Kidney glomerular epithelial cell (primary cell): ENCODE results near the gene LINGO4.

Experiments
- DNase-seq: peaks from one replicate; lab custom pipeline; 2025; lab: John Stamatoyannopoulos, UW

LINGO4 gene, protein sequence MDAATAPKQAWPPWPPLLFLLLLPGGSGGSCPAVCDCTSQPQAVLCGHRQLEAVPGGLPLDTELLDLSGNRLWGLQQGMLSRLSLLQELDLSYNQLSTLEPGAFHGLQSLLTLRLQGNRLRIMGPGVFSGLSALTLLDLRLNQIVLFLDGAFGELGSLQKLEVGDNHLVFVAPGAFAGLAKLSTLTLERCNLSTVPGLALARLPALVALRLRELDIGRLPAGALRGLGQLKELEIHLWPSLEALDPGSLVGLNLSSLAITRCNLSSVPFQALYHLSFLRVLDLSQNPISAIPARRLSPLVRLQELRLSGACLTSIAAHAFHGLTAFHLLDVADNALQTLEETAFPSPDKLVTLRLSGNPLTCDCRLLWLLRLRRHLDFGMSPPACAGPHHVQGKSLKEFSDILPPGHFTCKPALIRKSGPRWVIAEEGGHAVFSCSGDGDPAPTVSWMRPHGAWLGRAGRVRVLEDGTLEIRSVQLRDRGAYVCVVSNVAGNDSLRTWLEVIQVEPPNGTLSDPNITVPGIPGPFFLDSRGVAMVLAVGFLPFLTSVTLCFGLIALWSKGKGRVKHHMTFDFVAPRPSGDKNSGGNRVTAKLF

DNA sequence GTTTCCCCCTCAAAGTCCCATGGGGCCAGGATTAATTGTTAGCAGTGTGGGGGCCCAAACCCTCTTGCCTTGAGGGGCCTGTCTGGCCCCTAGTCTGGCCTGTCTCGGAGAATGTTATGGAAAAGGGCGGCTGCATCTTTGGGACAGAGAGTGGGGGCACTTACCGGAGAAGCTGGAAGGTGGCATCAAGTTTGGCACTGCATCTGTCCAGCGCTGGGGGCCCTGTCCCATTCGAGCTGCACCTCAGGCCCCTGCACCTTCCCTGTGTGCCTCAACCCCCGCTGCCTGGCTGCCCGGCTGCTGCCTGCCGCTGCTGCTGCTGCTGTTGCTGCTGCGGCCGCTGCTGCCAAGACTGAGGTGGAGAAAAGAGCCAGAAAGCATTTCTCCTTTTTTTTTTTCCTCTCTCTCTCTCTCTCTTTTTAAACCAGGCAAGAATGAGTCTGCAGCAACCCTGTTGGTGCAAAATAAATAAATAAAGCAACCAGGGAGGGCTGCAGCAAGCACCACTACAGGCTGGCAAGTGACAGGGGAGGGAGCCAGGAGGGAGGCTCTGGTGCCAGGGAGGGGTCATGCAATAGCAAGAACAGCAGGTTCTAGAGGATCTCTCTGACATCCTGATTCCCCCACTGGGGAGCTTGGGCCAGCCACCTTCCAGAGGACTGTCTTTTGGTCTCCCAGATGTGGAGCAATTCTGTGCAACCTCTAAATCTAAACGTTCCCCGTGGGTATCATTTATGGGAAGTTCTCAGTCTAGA, at the start of gene LINGO4:
Gene LINGO4 (minus strand): TSS at position 354 of the 755 bp plus-strand sequence. CDS start 2,715 bp downstream, outside the sequence.
- no peak for DNase-seq

DNA sequence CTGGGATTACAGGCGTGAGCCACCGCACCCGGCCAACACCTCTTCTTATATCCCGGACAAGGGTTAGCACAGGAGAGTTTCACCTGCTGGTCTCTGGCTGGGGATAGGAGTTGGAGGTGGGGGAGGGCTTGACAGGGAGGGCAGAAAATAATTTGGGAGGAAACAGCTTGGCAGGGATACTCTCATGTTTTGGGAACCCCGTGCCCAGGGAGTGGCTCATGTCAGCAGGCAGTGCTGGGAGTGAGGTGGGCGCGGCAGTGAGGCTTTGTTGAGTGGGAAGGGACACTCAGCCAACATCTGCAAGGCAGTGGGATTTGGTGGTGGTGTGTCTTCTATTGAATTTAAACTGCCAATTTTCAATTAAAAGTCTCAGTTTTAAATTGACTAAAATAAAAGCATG, 49.4 kb upstream of the LINGO4 start:
- no peak for DNase-seq

DNA sequence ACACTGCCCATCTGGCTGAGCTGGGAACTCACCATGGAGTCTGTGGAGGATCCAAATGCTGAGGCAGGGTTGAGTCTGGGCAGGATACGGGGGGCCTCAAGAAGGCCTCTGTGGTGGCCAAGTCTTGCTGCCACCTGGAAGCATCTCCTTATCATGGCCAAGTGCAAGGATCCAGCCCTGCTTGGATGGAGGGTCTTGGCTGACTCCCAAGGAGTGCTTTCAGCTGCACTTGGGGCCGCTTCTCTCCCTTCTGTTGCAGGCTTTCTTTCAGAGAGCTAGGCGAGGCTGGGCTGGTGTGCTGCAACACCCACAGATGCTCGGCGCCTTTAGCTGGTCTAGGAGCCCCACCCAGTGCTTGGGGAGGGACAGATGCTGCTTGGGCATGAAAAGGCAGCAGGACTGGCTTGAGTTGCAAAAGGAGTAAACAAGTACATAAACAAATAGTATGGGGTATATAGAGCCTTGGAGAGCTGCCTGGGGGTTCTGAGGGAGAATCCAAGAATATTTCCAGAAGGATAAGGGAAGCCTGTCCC, 48.3 kb upstream of the LINGO4 start, which contains the start of gene THEM5:
Gene THEM5 (minus strand): TSS at position 302 of the 533 bp plus-strand sequence. CDS start 147 bp downstream, at position 155.
- DNase-seq: no peak

DNA sequence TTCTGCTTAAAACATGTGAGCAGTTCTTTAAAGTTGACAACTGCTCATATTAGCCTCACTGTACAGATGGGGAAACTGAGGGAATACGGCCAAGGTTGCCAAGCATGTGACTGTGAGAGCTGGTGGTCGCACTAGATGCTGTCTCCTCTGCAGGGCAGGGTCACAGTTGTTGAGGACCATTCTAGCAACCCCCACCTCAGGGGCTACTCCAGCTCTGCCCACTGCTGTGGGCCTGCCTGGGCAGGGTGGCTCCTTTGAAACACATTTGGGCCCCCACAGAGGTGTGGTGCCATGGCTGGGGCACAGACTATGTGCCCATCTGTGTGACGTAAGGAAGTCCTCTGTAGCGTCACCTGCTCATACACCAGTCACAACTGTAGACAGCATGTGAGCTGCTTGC, 47.5 kb upstream of the LINGO4 start:
- no peak for DNase-seq

DNA sequence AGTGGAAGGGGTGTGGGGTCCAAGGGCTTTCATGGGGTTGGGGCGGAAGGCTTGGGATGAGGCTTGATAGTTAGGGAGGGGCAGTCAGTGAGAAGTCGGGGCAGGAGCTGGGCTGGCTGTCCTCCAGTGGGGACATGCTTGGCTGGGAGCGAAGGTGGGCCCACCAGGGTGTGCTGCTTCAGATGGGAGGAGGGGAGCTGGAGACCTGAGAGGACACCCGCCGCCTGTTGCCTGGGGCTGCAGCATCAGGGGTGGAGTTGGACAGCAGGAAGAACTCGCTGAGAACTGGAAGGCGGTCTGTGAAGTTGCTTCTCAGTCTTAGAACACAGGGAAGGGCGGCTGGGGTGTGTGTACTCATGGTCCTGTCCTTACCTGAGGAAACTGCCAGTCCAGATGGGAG, 46.7 kb upstream of the LINGO4 start:
- DNase-seq: no peak

DNA sequence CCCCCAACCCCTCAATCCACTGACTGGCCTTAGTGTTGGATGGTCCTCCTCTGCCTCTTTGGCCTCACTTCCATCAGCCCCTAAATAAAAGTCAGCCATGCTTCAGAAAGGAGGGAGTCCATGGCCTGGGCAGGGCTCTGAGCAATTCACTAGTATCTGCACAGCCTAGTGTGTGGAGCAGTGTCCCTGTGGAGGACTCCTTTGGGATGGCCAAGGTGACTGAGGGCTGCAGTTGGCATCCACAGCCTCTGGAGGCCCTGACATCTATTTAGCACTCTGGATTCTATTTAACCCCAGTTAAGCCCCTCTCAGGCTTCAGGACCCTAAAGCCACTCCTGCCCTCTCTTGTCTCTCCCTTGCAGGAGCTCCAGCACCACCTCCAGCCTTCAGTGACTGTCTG, 44.7 kb upstream of the LINGO4 start:
- DNase-seq: no peak

DNA sequence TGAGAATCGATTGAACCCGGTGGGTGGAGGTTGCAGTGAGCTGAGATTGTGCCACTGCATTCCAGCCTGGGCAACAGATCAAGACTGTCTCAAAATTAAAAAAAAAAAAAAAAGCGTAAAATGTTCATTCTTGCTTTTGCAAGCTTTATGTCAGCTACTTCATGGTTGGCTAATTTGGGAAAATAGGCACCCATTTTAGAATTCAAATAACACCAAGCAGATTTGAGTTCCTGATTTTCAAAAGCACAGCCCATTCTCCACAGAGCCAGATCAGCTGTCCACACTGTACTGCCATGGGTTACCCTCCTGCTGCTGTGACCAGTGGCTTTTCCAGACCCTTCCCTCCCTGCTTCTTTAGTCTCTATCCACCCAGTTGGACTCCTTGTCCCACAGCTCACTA, 43.9 kb upstream of the LINGO4 start:
- DNase-seq: no peak

DNA sequence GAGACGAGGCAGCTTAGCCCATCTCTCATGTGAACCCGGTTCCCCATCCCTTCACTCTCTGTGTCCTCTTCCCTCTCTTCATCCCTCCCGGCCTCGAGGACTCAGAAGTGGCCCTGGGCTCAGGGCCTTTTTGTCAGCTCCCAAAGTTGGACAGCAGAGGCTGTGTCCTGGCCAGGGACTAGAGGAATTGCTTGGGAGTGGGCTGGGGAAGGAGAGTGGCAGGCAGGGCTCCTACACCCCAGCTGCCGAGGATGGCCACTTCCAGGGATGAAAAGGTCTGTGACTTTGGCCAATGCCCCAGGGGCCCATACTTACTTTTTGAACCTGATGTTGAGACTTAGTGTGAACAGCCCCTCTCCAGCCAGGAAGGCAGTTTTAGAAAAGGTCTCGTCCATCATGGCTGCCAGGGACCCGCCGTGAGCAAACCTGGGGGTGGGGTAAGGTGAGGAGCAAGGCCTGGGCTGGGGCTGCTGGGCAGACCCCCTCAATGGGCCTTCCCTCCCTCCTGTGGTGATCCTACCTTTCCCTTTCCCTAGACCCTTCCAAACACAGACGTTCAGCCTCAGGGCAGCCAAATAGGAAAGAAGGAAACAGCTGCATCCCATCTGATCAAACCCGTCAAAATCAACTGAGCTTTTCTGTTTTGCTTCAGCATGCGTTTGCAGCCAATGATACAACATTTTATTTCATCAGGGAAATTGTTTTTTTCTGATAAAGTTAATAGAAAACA, 42.8 kb upstream of the LINGO4 start:
- no peak for DNase-seq

DNA sequence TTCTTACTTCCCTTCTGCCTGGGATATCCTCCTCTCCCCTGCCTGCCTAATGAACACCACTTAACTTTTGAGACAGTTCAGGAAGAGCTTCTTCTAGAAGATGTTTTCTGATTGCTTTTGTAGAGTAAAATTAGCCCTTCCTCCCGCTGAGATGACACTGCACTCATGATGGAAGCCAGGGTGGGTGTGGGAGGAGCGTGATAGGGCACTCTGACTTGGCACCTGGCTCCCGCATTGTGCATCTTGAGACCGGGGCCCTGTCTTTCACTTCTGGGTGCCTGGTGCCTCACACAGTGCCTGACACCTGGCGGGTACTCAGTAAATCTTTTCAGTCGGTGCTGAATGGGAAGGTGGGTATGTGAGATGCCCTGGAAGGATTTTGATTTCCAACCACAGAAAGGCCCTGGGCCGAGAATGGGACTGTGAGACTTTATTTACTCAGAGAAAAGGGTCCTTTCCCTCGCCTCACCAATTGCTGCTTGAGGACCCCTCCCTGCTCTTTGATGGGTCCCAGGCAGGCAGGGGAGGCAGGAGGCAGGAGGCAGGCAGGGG, 41.5 kb upstream of the LINGO4 start:
- no peak for DNase-seq

DNA sequence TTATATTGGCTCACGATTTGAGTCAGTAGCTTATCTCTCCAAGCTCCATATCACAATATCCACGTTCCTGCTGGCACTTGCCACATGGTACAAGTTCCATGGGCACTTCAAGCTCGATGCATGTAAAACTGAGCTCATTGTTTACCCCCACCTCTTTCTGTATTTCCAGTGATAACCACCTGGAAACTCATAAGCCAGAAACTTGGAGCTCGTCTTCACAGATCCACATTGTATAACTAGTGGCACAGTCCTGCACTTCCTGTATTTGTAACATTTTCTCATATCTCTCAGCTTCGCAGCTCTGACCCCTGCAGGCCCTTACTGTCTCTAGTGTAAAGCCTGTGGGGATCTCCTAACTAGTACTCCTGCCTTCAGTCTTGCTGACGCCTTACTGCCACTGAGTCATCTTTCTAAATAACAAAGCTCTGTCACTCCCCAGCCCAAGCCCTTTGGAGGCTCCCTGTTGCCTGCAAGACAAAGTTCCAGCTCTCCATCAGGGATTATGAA, 40.9 kb upstream of the LINGO4 start:
- DNase-seq: peak; percentile 40

DNA sequence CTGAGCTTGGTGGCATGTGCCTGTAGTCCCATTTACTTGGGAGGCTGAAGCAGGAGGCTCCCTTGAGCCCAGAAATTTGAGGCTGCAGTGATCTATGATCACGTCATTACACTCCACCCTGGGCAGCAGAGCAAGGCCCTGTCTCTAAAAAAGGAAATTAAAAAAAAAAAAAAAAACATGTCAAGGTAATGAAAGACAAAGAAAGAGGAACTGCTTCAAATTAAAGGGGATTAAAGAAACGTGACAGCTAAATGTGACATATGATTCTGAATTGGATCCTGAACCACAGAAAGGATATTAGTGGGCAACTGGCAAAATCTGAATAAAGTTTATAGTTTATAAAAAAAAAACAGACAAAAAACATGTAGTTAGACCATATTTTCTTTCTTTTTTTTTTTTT, 38.2 kb upstream of the LINGO4 start:
- DNase-seq: no peak

DNA sequence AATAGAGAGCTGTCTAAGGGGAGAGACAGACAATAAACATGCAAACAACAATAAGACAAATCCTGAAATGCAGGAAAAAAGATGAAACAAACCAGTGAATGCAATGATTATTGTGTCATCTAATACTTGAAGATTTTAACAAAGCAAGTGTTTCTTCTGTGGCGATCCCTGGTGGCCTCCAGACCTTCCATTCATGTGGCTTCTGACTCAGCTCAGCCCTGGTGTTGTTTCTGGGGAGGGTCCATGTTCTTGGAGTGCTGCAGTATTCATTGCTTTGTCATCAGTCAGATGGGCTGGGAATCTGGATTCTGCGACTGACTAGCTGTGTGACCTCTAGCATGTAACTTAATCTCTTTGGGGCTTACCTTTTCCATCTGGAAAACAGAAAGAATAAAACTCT, 35.9 kb upstream of the LINGO4 start:
- DNase-seq: peak; percentile 61

DNA sequence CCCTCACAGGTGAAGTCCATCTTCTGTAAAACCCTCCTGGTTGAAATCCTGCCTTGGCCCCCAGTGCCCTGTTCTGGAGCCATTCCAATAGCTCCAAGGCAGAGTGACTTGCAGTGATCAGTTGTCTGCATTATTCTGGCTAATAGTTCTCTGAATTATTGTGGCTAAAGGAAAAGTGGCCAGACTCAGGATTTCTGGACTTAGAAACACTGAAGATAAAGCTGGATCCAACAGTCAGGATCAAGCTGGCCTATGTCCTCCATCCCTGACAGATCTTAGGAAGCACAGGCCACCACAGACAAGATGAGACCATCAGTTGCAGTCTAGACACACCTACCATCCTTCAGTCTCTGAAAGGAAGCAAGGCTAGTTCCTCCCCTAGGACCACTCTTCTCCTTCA, 35.2 kb upstream of the LINGO4 start:
- DNase-seq: no peak

DNA sequence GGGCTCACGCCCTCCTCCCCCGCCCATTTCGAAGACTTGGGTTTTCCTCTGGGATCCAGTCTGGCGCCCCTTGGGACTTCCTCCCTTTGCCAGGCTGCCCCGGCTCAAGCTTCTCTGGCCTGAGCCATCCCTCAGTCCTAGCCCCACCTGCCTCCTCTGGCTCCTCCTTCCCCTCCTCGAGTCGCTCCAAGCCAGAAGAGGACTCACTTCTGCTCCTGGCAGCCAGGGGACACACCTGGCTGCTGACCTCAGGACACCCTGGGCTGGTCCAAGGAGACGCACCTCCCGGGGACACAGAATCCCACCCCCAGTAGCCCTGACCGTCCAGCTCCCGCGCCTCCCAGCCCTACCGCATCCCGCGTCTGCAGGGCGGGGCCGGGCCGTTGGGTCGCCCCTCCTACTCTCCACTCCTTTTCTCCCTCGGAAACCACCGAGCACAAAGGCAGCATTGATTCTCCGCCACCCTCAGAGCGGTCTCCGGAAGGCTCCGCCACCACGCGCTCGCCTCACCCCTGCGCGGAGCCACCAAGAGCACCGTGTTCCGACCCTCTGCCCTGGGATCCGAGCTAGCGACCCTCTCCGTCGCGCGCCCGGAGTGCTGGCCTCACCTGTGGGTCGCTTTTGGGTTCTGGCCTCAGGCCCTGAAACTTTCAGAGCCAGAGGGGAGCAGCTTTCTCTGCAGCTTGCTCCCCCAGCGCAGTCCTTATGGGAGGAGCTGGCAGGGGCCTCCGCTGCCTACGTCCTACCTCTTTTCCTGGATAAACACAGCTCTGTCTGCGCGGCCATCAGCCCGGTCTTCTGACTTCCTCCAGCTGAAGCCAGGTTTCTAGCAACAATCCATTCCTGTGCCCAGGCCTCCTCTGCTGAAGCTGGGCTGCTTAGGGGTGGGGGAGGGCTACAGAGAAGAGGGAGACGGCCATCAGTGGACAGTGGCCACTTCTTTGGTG, 34.5 kb upstream of the LINGO4 start, which contains the start of gene C2CD4D:
Gene C2CD4D (minus strand): TSS at position 364 of the 947 bp plus-strand sequence. CDS start 831 bp downstream, outside the sequence.
- no peak for DNase-seq

DNA sequence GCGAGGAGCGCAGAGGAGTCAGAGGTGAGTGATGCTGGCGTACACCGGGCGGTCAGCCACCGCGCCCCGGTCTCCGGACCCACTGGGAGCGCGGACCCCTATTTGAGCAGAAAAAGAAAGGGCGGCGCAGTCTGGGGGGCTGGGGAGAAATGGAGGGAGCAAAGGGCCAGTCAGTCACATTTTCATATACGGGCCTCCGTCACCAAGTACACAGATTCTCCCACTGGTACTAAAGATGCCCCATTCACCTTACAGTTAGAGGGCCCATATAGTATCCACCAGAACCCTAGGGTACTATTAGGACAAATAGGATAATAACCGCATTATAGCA, 33.8 kb upstream of the LINGO4 start:
- no peak for DNase-seq

DNA sequence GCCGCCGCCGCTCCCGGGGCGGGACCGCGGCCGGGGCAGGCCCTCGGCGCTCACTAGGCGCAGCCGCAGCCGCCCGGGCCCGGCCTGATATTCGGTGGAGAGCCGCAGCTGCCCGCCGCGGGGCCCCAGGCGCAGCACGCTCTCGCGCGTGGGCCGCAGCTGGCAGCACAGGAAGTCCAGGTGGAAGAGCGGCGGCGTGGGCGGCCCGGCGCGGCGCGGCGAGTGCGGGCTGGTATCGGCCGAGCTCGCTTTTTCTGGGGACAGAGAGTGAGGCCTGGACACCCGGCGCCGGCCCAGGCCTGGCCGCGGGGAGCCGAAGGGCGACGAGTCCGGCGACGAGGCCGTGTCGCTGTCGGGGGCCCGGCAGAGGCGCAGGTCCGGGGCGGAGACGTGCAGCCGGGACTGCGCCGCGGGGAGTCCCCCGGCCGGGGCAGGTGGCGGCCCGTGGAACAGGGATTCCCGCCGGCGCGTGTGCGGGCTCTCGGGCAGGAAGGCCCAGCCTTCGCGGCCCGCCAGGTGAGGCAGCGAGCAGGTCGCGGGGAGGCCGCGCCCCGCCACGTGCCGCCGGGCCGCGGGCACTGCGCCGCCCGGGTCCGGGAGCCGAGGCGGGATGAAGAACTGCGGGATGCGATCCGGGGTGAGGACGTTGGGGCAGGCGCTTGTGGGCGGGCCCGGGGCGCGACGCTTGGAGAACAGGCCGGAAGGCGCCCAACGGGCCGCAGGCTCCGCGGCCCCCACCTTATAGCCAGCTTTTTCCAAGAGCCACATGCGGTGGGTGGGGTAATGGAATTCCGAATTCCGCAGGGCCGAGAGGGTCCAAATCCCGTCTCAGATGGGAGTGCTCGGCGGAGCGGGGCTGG, 33.2 kb upstream of the LINGO4 start:
- DNase-seq: no peak

DNA sequence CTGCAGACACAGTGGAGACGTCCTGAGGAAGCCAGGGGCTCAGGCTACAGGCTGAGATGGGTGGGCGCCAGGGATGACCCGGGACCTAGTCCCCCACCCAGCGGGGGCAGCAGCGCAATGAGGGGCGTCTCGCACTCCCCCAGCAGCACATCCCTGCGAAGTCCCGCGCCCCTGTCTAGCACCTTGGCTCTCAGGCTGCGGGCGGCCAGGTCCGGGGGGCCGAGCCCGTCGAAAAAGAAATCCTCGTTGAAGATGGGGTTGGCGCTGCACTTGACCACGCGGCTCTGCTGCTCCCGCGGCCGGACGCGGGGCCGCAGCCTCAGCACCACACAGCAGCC, 32.6 kb upstream of the LINGO4 start:
- no peak for DNase-seq

DNA sequence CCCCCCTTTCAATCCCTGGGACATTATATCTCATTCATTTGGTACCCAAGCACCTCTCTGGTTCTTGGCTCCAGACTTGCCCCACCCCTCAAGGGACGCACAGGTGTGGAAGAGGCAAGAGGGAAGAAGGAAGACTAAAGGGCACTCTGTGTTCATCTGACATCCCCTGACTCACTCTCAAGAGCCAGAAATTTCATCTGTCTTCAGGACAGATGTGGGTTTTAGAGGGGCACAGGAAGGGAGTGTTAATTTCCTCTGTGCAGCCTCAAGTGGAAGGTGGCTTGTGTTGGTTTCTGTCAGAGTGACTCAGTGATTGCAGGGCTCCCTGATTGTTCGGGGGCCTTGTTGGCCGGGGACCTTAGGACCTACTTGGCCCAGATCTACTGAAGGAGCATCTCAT, 32.0 kb upstream of the LINGO4 start:
- DNase-seq: no peak

DNA sequence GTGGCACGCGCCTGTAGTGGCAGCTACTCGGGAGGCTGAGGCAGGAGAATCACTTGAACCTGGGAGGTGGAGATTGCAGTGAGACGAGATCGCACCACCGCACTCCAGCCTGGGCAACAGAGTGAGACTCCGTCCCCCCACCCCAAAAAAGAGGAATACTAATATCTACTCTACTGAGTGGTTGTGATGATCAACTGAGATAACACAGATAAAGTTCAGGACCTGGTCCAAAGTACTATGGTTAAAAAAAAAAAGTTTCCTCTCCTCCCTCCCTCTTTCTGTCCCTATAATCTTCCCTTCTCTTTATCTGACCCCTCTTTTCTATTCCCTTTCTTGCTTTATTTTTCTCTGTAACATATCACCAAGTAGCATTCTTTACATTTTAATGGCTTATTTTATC, 30.4 kb upstream of the LINGO4 start:
- DNase-seq: no peak
